ENCODE data around the gene PRKAR2B.
"Not testable (repeated sequence)": the region's sequence is repeated elsewhere in the genome, so short reads cannot be mapped to it uniquely, and the experiment has no call there.

PRKAR2B gene

DNA sequence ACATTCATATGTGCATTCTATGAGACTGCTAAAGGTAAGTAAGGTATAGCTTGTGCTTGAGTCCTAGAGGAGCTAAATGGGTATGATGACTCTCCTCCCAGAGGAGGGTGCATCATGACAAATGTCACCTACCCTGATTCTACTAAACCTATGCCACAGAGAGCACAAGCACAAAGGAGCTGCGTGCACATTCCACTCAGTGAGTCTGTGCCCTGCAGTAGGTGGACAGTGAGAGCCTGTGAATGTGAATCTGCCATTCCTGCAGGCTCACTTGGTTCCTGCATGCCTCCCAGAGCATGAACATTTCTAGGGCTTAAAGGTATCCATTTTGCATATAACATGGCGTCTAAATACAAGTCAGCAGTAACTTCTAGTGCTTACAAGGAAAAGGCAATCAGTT, 46.8 kb downstream of the PRKAR2B start:
- H3K36me3 ChIP-seq (ENCODE audit: insufficient read depth, low read depth, low read length) = no peaks in the 10 kb centered on the region
- H3K9me3 ChIP-seq (ENCODE audit: insufficient read depth, low read depth, low read length) = no peaks in the 10 kb centered on the region
- no peaks in the 10 kb centered on the region for H3K27me3 ChIP-seq (ENCODE audit: insufficient read depth, low read length)
- H3K9ac ChIP-seq (ENCODE audit: low read depth, low read length) = no peak overlapping the region
- H3K4me3 ChIP-seq (ENCODE audit: low read length) = no peak overlapping the region
- no peak overlapping the region for H3K27ac ChIP-seq (ENCODE audit: low read length)
- peaks cover 18% of the 10 kb centered on the region for H3K4me1 ChIP-seq (ENCODE audit: insufficient read depth, low read length)

DNA sequence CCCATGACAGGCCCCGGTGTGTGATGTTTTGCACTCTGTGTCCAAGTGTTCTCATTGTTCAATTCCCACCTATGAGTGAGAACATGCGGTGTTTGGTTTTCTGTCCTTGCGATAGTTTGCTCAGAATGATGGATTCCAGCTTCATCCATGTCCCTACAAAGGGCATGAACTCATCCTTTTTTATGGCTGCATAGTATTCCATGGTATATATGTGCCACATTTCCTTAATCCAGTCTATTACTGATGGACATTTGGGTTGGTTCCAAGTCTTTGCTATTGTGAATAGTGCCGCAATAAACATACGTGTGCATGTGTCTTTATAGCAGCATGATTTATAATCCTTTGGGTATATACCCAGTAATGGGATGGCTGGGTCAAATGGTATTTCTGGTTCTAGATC, 49.2 kb downstream of the PRKAR2B start:
- peaks cover 13% of the 10 kb centered on the region for H3K4me1 ChIP-seq (ENCODE audit: insufficient read depth, low read length)

DNA sequence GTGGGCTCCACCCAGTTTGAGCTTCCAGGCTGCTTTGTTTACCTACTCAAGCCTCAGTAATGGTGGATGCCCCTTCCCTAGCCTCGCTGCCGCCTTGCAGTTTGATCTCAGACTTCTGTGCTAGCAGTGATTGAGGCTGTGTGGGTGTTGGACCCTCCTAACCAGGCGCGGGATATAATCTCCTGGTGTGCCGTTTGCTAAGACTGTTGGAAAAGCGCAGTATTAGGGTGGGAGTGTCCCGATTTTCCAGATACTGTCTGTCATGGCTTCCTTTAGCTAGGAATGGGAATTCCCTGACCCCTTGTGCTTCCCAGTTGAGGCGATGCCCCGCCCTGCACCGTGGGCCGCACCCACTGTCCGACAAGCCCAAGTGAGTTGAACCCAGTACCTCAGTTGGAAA, 54.6 kb downstream of the PRKAR2B start:
- H3K9ac ChIP-seq (ENCODE audit: low read depth, low read length); H3K27me3 ChIP-seq (ENCODE audit: insufficient read depth, low read length); H3K27ac ChIP-seq (ENCODE audit: low read length); H3K4me3 ChIP-seq (ENCODE audit: low read length); H3K4me1 ChIP-seq (ENCODE audit: insufficient read depth, low read length); H3K36me3 ChIP-seq (ENCODE audit: insufficient read depth, low read depth, low read length): not testable (repeated sequence)
- H3K9me3 ChIP-seq (ENCODE audit: insufficient read depth, low read depth, low read length) = peaks cover 18% of the 10 kb centered on the region

More for the DNA sequence above, 49.2 kb downstream of the PRKAR2B start:
- H3K9me3 ChIP-seq (ENCODE audit: insufficient read depth, low read depth, low read length); H3K36me3 ChIP-seq (ENCODE audit: insufficient read depth, low read depth, low read length); H3K4me3 ChIP-seq (ENCODE audit: low read length); H3K27ac ChIP-seq (ENCODE audit: low read length); H3K27me3 ChIP-seq (ENCODE audit: insufficient read depth, low read length); H3K9ac ChIP-seq (ENCODE audit: low read depth, low read length): not testable (repeated sequence)

DNA sequence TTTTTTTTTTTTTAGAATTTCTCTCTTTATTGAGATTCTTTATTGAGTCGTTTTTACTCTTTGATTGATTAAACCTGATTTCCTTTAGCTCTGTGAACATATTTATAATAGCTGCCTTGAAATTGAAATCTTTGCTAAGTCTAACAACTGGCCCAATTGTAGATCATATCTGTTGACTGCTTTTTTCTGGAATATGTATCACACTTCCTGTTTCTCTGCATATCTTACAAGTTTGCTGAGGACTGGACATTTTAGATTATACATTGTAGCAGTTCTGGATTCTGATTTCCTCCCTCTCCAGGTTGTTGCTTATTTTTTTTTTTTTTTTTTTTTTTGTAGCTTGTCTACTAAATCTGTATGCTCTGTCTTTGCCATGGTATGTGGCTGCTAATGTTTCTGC, 56.3 kb downstream of the PRKAR2B start:
- Histone ChIP-seq H3K36me3 (ENCODE audit: insufficient read depth, low read depth, low read length) (no peaks in the 10 kb centered on the region), H3K9me3 (ENCODE audit: insufficient read depth, low read depth, low read length) (peaks cover 18% of the 10 kb centered on the region), H3K27me3 (ENCODE audit: insufficient read depth, low read length) (no peaks in the 10 kb centered on the region), H3K27ac (ENCODE audit: low read length) (no peak overlapping the region), H3K4me3 (ENCODE audit: low read length) (no peak overlapping the region), H3K4me1 (ENCODE audit: insufficient read depth, low read length) (no peaks in the 10 kb centered on the region; the same call in 1 of the 2 replicates), H3K9ac (ENCODE audit: low read depth, low read length) (no peak overlapping the region)

DNA sequence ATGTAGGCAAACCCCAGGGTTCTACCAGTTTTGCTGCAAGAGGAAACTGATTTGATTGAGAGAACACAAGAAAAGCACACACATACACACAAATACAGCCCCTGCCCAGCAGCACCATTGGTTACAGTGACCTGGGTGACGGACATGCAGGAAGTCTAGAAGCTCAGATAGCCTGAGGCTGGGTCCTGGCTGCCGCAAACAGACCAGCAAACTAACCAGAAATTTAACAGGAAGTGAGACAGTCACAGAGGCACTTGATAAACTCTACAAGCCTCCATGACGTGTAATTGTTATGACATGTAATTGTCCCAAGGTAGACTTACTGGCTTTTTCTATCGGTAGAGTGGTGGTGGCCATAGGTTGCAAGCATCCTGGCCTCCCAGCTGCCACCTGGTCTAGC, 58.9 kb downstream of the PRKAR2B start:
- Histone ChIP-seq H3K36me3 (ENCODE audit: insufficient read depth, low read depth, low read length) (no peaks in the 10 kb centered on the region), H3K9ac (ENCODE audit: low read depth, low read length) (no peak overlapping the region), H3K4me3 (ENCODE audit: low read length) (no peak overlapping the region), H3K9me3 (ENCODE audit: insufficient read depth, low read depth, low read length) (peaks cover 18% of the 10 kb centered on the region), H3K27me3 (ENCODE audit: insufficient read depth, low read length) (no peaks in the 10 kb centered on the region), H3K4me1 (ENCODE audit: insufficient read depth, low read length) (no peaks in the 10 kb centered on the region; the same call in 1 of the 2 replicates), H3K27ac (ENCODE audit: low read length) (no peak overlapping the region)

DNA sequence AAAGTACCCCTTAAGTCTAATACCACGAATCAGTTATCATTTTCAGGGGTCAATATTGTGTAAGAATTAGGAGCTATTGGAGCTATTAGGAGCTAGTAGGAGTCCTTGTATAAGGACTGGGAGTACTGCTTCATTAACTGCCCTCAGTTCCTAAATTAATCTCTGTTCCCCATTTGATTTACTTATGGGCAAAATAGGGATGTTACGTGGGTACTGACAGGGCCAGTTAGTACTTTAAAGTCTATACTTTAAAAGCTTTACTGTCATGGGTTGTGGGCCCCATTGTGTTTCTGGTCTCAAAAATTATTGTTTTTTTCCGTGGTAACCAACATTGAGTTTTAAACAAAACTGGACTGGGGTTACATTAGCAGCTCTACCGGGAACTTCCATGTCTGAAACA, 60.3 kb downstream of the PRKAR2B start:
- H3K36me3 ChIP-seq (ENCODE audit: insufficient read depth, low read depth, low read length) = no peaks in the 10 kb centered on the region
- H3K4me1 ChIP-seq (ENCODE audit: insufficient read depth, low read length) = no peaks in the 10 kb centered on the region; the same call in 1 of the 2 replicates
- peaks cover 9% of the 10 kb centered on the region for H3K9me3 ChIP-seq (ENCODE audit: insufficient read depth, low read depth, low read length)
- no peaks in the 10 kb centered on the region for H3K27me3 ChIP-seq (ENCODE audit: insufficient read depth, low read length)
- H3K27ac ChIP-seq (ENCODE audit: low read length) = no peak overlapping the region
- H3K9ac ChIP-seq (ENCODE audit: low read depth, low read length) = no peak overlapping the region
- no peak overlapping the region for H3K4me3 ChIP-seq (ENCODE audit: low read length)

DNA sequence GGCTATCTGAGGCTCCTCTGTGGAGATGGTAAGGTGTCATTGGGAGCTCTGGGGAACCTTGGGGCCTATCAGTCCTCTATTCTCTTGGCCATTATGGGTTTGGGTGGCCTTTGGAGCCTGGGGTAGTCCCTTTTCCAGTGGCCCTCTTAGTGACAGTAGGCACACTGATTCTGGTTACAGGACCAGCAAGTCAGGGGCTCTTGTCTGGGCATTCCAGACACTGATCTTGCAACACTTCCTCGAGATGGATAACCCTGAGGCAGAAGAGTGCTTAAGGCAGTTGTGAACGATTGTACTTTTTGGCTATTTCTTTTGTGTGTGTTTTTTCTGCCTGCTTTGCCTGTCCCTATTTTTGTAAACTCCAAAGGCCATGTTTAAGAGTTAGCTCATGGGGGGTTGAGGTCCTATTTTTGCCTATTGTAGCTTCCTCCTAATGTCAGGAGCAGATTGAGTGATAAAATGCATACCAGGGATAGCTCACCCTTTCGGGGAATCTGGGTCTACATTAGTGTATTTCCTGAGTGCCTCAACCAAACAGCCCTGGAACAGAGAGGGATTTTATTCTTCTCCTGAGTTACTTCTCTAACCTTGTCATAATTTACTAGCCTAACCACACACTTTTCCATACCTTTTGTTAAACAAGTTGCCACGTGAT, 61.2 kb downstream of the PRKAR2B start:
- Histone ChIP-seq H3K4me1 (ENCODE audit: insufficient read depth, low read length) (no peaks in the 10 kb centered on the region; the same call in 1 of the 2 replicates), H3K27ac (ENCODE audit: low read length) (no peak overlapping the region), H3K36me3 (ENCODE audit: insufficient read depth, low read depth, low read length) (no peaks in the 10 kb centered on the region), H3K9ac (ENCODE audit: low read depth, low read length) (no peak overlapping the region), H3K27me3 (ENCODE audit: insufficient read depth, low read length) (no peaks in the 10 kb centered on the region), H3K9me3 (ENCODE audit: insufficient read depth, low read depth, low read length) (no peaks in the 10 kb centered on the region), H3K4me3 (ENCODE audit: low read length) (no peak overlapping the region)

DNA sequence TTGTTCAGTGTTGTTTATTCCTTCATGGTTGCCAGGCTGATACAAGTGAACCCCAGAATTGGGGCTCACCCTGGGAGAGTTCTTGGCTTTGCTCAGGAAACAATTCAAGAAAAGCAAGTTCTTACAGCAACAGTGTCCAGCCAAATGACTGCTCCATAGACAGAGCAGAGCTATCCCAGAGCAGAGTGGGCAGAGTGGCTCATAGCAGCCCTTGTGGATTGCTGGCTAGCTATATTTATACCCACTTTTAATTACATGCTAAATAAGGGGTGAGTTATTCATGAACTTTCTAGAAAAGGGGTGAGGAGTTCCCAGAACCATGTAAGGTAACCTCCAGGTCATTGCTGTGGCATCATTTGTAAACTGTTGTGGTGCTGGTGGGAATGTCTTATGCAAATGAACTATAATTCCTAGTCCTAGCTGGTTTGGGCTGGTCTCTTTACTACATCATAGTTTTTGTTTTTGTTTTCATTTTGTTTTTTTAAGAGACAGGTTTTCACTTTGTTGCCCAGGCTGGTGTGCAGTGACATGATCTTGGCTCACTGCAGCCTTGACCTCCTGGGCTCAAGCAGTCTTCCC, 64.4 kb downstream of the PRKAR2B start:
- no peaks in the 10 kb centered on the region for H3K36me3 ChIP-seq (ENCODE audit: insufficient read depth, low read depth, low read length)
- no peak overlapping the region for H3K27ac ChIP-seq (ENCODE audit: low read length)
- no peaks in the 10 kb centered on the region for H3K9me3 ChIP-seq (ENCODE audit: insufficient read depth, low read depth, low read length)
- H3K4me3 ChIP-seq (ENCODE audit: low read length) = no peak overlapping the region
- no peaks in the 10 kb centered on the region for H3K4me1 ChIP-seq (ENCODE audit: insufficient read depth, low read length)
- no peaks in the 10 kb centered on the region for H3K27me3 ChIP-seq (ENCODE audit: insufficient read depth, low read length)
- H3K9ac ChIP-seq (ENCODE audit: low read depth, low read length) = no peak overlapping the region

DNA sequence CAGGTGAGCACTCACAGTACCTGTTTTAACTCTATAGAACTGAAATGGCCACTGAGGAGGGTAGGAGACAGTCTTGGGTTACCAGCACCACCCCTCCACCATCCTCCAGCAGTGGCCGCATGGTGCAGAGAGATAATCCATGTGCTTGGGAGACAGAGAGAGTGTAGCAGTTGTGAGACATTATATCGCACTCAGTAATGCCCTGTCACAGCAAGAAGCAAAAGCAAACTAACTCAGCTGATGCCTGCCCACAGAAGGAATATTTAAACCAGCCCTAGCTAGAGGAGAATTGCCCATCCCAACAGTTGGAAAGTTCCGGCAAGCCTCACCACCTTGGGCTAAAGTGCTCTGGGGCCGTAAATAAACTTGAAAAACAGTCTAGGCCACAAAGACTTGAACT, 65.5 kb downstream of the PRKAR2B start:
- no peak overlapping the region for H3K27ac ChIP-seq (ENCODE audit: low read length)
- no peaks in the 10 kb centered on the region for H3K4me1 ChIP-seq (ENCODE audit: insufficient read depth, low read length)
- H3K9ac ChIP-seq (ENCODE audit: low read depth, low read length) = no peak overlapping the region
- no peaks in the 10 kb centered on the region for H3K9me3 ChIP-seq (ENCODE audit: insufficient read depth, low read depth, low read length)
- no peaks in the 10 kb centered on the region for H3K27me3 ChIP-seq (ENCODE audit: insufficient read depth, low read length)
- no peaks in the 10 kb centered on the region for H3K36me3 ChIP-seq (ENCODE audit: insufficient read depth, low read depth, low read length)
- no peak overlapping the region for H3K4me3 ChIP-seq (ENCODE audit: low read length)

DNA sequence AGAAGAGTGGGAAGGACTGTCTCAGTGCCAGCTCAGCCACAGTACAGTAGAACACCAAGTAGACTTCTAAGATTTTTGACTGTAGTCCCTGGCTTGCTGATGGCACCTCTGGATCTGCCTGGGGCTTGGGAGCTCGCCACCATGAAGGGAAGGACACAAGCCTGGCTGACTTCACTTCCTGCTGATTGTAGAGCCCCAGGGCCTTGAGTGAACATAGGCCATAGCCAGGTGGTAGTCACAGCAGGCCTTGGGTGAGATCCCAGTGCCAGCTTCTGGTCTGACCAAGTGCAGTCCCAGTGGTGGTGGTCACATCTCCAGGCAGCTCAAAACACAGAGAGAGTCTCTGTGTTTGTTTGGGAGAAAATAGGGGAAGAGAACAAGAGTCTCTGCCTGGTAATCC, 66.7 kb downstream of the PRKAR2B start:
- no peaks in the 10 kb centered on the region for H3K36me3 ChIP-seq (ENCODE audit: insufficient read depth, low read depth, low read length)
- no peak overlapping the region for H3K4me3 ChIP-seq (ENCODE audit: low read length)
- H3K27me3 ChIP-seq (ENCODE audit: insufficient read depth, low read length) = no peaks in the 10 kb centered on the region
- H3K9ac ChIP-seq (ENCODE audit: low read depth, low read length) = no peak overlapping the region
- H3K9me3 ChIP-seq (ENCODE audit: insufficient read depth, low read depth, low read length) = no peaks in the 10 kb centered on the region
- no peak overlapping the region for H3K27ac ChIP-seq (ENCODE audit: low read length)
- peaks cover 2% of the 10 kb centered on the region; the same call in 1 of the 2 replicates for H3K4me1 ChIP-seq (ENCODE audit: insufficient read depth, low read length)

DNA sequence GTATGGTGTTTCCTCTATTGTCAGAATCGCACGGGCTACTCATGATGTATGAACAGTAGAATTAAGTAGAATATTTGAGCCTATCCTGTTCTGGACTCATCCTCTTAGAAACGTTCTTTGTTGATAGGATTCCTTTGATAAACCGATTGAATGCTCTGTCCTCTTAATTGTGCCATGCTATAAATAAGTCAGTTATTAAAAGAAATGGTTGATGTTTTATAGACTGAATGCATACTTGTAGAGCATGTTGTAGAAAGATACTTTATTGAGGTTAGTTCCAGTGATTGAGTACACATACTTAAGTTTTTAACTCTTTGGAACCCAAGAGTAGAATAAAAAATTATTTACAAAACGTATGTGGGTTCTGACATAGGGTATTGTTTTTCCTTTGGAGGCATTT, 69.4 kb downstream of the PRKAR2B start:
- H3K27ac ChIP-seq (ENCODE audit: low read length) = no peak overlapping the region
- H3K36me3 ChIP-seq (ENCODE audit: insufficient read depth, low read depth, low read length) = no peaks in the 10 kb centered on the region
- H3K9ac ChIP-seq (ENCODE audit: low read depth, low read length) = no peak overlapping the region
- no peak overlapping the region for H3K4me3 ChIP-seq (ENCODE audit: low read length)
- H3K9me3 ChIP-seq (ENCODE audit: insufficient read depth, low read depth, low read length) = no peaks in the 10 kb centered on the region
- H3K27me3 ChIP-seq (ENCODE audit: insufficient read depth, low read length) = no peaks in the 10 kb centered on the region
- peaks cover 2% of the 10 kb centered on the region; the same call in 1 of the 2 replicates for H3K4me1 ChIP-seq (ENCODE audit: insufficient read depth, low read length)

DNA sequence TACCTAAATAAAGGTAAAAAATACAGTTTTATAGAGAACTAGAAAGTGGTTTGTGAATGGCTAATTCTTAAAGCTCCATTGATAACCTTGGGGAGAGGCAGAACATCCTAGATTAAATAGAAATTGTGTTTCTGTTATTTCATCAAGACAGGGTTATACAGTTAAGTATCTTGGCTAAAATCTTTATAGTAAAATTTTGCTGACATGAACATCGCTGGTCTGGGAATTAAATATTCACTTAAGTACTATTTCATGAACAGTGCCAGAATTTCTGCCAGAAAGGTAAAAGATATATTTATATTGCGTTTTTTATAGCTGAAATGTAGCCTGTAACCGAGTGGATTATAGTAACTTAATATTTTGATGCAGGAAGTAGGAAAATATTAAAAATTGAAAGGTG, 70.6 kb downstream of the PRKAR2B start:
- Histone ChIP-seq H3K27ac (ENCODE audit: low read length) (no peak overlapping the region), H3K27me3 (ENCODE audit: insufficient read depth, low read length) (no peaks in the 10 kb centered on the region), H3K4me1 (ENCODE audit: insufficient read depth, low read length) (peaks cover 2% of the 10 kb centered on the region; the same call in 1 of the 2 replicates), H3K36me3 (ENCODE audit: insufficient read depth, low read depth, low read length) (no peaks in the 10 kb centered on the region), H3K9ac (ENCODE audit: low read depth, low read length) (no peak overlapping the region), H3K9me3 (ENCODE audit: insufficient read depth, low read depth, low read length) (no peaks in the 10 kb centered on the region), H3K4me3 (ENCODE audit: low read length) (no peak overlapping the region)

All from iPS-20b (cell line).